PFSK-1 (cell line): Measurements from ENCODE around the gene PATE4.

Experiments
- FOXP2 ChIP-seq: optimal IDR thresholded peaks from 2 replicates; pipeline ENCODE3; 2011; ENCODE audit warnings: borderline replicate concordance, control low read depth, inconsistent platforms; ENCODE audit not compliant: insufficient read depth; ENCODE audit errors: extremely low read length, extremely low read depth
- POLR2AphosphoS5 ChIP-seq: IDR thresholded peaks from 2 replicates; pipeline ENCODE4 v1.6.1; 2012; ENCODE audit warnings: low read depth, mild to moderate bottlenecking, control low read depth, low read length, moderate library complexity
- SIN3A ChIP-seq: IDR thresholded peaks from 2 replicates; pipeline ENCODE4 v1.6.1; 2012; ENCODE audit warnings: mild to moderate bottlenecking, low read length, moderate library complexity, borderline replicate concordance; ENCODE audit not compliant: insufficient read depth
- TAF1 ChIP-seq: IDR thresholded peaks from 2 replicates; pipeline ENCODE4 v1.6.1; 2012; ENCODE audit warnings: low read length, control low read depth, borderline replicate concordance; ENCODE audit not compliant: insufficient read depth
- TF ChIP-seq, protein P1 (sequence below), 2 experiments: IDR thresholded peaks; 2 replicates each; pipeline versions ENCODE4 v1.6.1 to v1.8.0; 2011 to 2012; ENCODE audit warnings: low read depth in 2 of 2, low read length in 2 of 2, control low read depth in 1 of 2, inconsistent platforms in 1 of 2, mild to moderate bottlenecking in 1 of 2, moderate library complexity in 1 of 2; ENCODE audit not compliant: insufficient read depth in 1 of 2

The PATE4 gene

DNA sequence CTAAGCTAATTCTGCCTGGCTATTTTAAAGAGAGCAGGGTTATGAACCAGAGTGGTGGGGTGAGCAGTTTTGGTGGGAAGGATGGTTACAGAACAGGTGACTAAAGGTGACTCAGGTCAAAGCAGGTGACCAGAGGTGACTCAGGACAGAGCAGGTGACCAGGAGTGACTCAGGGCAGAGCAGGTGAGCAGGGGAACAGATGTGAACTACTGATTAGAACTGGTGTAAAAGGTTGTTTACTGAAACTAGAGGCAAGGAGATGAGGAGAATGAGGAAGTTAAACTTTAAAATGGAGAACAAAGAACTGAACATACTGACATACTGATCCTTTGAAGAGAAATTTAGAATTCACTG, 39.0 kb downstream of the PATE4 start:
- TF ChIP-seq SIN3A (no peak), FOXP2 (no peak), POLR2AphosphoS5 (no peak), TAF1 (no peak)
- TF ChIP-seq, protein P1, sequence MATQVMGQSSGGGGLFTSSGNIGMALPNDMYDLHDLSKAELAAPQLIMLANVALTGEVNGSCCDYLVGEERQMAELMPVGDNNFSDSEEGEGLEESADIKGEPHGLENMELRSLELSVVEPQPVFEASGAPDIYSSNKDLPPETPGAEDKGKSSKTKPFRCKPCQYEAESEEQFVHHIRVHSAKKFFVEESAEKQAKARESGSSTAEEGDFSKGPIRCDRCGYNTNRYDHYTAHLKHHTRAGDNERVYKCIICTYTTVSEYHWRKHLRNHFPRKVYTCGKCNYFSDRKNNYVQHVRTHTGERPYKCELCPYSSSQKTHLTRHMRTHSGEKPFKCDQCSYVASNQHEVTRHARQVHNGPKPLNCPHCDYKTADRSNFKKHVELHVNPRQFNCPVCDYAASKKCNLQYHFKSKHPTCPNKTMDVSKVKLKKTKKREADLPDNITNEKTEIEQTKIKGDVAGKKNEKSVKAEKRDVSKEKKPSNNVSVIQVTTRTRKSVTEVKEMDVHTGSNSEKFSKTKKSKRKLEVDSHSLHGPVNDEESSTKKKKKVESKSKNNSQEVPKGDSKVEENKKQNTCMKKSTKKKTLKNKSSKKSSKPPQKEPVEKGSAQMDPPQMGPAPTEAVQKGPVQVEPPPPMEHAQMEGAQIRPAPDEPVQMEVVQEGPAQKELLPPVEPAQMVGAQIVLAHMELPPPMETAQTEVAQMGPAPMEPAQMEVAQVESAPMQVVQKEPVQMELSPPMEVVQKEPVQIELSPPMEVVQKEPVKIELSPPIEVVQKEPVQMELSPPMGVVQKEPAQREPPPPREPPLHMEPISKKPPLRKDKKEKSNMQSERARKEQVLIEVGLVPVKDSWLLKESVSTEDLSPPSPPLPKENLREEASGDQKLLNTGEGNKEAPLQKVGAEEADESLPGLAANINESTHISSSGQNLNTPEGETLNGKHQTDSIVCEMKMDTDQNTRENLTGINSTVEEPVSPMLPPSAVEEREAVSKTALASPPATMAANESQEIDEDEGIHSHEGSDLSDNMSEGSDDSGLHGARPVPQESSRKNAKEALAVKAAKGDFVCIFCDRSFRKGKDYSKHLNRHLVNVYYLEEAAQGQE (IDR thresholded peaks at IDR 0.05; ENCODE audit: insufficient read depth in 1 of 2, low read depth in 2 of 2, low read length in 2 of 2) = no peak

DNA sequence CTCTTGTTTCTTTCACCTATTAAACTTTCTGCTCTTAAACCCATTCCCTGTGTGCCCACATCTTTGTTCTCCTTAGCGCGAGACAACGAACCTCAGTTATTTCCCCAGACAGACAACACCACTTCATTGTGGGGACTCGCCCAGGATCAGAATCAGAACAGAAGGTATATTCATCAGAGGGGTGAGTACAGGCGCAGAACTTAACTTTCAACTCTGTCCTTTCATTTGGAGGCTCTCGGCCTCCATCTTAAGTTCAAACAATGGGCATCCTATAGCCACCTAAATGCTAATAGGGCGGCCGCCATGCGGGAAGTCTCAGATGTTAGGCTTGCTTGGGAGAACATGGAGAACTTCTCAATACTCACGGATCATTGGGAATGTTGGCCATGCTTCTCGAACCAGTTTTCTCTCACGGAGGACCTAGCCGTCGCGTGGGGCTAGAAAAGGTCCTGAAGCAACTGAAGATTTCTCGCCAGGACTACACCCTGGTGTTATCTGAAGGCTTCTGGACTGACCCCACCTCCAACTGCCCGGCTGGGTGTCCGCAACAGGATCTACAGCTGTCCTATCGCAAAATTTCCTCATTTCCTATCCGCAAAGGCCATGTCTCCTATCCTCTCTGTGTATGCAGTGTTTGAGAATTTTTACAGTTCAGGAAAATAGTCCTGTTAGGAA, 40.9 kb downstream of the PATE4 start:
- no peak for TF ChIP-seq FOXP2
- no peak for TF ChIP-seq SIN3A
- TF ChIP-seq TAF1 = no peak
- TF ChIP-seq, protein P1 (IDR thresholded peaks at IDR 0.05; ENCODE audit: insufficient read depth in 1 of 2, low read depth in 2 of 2, low read length in 2 of 2) = no peak
- TF ChIP-seq POLR2AphosphoS5 = no peak

DNA sequence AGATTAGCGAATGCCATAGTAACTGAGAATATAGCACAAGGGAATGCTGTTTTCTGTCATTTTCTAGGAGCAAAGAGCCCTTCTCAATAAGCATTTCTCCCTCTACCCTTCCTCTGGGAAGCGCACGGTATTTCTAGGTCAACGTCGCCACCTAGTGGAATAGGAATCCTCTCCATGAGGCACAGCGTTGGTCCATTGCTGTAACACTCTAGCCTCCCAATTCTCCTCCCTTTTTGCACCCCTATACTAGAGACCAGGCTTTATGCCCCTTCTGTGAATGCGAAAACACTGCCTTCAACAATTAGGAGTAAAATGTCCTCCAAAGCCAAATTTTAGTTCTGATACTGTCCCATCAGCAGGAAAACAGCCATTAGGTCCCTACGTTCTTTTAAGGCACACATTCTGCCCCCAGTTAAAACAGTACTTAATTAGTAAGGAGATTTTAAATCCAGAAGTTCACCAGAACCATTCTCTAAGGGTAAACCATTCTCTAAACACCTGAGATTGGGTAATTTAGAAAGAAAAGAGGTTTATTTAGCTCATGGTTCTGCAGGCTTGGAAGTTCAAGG, 41.5 kb downstream of the PATE4 start:
- TF ChIP-seq, protein P1 (IDR thresholded peaks at IDR 0.05; ENCODE audit: insufficient read depth in 1 of 2, low read depth in 2 of 2, low read length in 2 of 2) = no peak
- no peak for TF ChIP-seq SIN3A
- no peak for TF ChIP-seq POLR2AphosphoS5
- no peak for TF ChIP-seq TAF1
- no peak for TF ChIP-seq FOXP2

DNA sequence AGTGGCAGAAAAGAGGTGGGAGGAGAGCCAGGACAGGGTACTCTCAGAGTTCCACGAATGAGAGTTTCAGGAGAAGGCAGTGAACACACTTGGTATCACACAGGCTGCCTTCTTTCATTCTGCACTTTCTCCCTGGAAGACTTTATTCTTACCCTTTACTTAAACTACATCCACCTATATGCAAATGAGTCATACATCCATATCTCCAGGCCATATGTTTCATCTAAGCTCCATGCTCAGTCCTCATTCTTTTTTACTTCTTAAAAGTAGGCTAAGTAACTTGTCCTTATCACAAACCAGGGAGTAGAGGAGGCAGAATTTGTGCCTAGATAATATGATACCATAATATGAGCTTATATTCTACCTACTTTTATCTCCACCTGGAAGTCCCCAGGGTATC, 48.2 kb downstream of the PATE4 start:
- TF ChIP-seq TAF1 (no peak), POLR2AphosphoS5 (no peak), FOXP2 (no peak)
- TF ChIP-seq, protein P1 (IDR thresholded peaks at IDR 0.05; ENCODE audit: insufficient read depth in 1 of 2, low read depth in 2 of 2, low read length in 2 of 2) = no peak

DNA sequence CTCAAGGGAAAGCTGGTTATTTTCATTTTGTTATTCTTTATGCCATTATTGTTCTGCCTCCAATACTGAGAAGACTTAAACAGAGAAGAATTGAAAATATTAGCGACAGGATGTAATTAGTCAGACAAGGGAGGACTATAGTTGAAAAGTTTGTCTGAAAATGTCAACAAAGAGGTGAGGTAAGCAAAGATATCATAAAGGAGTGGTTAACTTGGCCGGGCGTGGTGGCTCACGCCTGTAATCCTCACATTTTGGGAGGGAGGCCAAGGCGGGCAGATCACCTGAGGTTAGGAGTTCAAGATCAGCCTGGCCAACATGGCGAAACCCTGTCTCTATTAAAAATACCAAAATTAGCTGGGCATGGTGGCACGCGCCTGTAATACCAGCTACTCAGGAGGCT, 50.3 kb downstream of the PATE4 start:
- TF ChIP-seq FOXP2 = no peak
- no peak for TF ChIP-seq POLR2AphosphoS5
- TF ChIP-seq SIN3A = no peak
- TF ChIP-seq TAF1 = no peak
- TF ChIP-seq, protein P1 (IDR thresholded peaks at IDR 0.05; ENCODE audit: insufficient read depth in 1 of 2, low read depth in 2 of 2, low read length in 2 of 2) = no peak
